IMR-90 (cell line): ENCODE results near the gene NAT8. TPM values are rescaled to one million over a fixed set of nuclear protein-coding genes. Genes with fewer than 3 reads are reported as not detected.

Experiments
- ATAC-seq: fragments of 200-7000 bp; cut with Tn5 transposase; 2 replicates; pipeline ENCODE4 v1.9.1; 2020; ENCODE audit warnings: low read depth, mild to moderate bottlenecking, moderate library complexity
- BruUV-seq: library from RNA; stranded (reverse); fragments of 400-500 nt; replicated peaks from 2 replicates; lab custom pipeline; 2021; lab: Mats Ljungman, UMichigan
- CTCF ChIA-PET: fragments of 300-600 bp; formaldehyde crosslinking; extraction: SDS; loops from one replicate; lab custom pipeline; 2021; ENCODE audit warnings: antibody characterized with exemption; lab: Yijun Ruan, JAX
- POLR2A ChIA-PET: fragments of 300-600 bp; sonication (Branson Sonifier 250); formaldehyde crosslinking; loops from one replicate; lab custom pipeline; 2022; ENCODE audit warnings: antibody characterized with exemption; ENCODE audit not compliant: unreplicated experiment; lab: Charles Lee
- DNase-seq: peaks from one replicate; pipeline ENCODE4 v3.0.0; 2013
- H2AFZ ChIP-seq: replicated peaks from 2 replicates; pipeline ENCODE3; 2013; ENCODE audit warnings: low read length, mild to moderate bottlenecking; ENCODE audit not compliant: poor library complexity
- H2AK5ac ChIP-seq: 2 replicates; pipeline ENCODE4 v1.6.1; 2013; ENCODE audit warnings: low read depth, low read length, inconsistent platforms
- H2AK9ac ChIP-seq: replicated peaks from 2 replicates; pipeline ENCODE3; 2013; ENCODE audit warnings: mild to moderate bottlenecking, low read depth, low read length, moderate library complexity; ENCODE audit not compliant: poor library complexity
- H2BK120ac ChIP-seq: 2 replicates; pipeline ENCODE4 v1.6.1; 2013; ENCODE audit warnings: low read depth, low read length, inconsistent platforms
- H2BK15ac ChIP-seq: 3 replicates; pipeline ENCODE4 v1.6.1; 2013; ENCODE audit warnings: low read depth, low read length, inconsistent platforms
- H2BK20ac ChIP-seq: 2 replicates; pipeline ENCODE4 v1.6.1; 2013; ENCODE audit warnings: low read depth, mild to moderate bottlenecking, inconsistent platforms, low read length, moderate library complexity
- H2BK5ac ChIP-seq: 2 replicates; pipeline ENCODE4 v1.6.1; 2013; ENCODE audit warnings: mild to moderate bottlenecking, low read depth, low read length, inconsistent platforms; ENCODE audit not compliant: poor library complexity, severe bottlenecking
- H3K14ac ChIP-seq: replicated peaks from 2 replicates; pipeline ENCODE4 v1.6.1; 2013; ENCODE audit warnings: low read depth, low read length, inconsistent platforms
- H3K18ac ChIP-seq: 2 replicates; pipeline ENCODE4 v1.6.1; 2013; ENCODE audit warnings: low read depth, low read length, control low read depth
- H3K23ac ChIP-seq: 2 replicates; pipeline ENCODE4 v1.6.1; 2013; ENCODE audit warnings: low read depth, low read length, inconsistent platforms
- H3K27ac ChIP-seq: 2 replicates; pipeline ENCODE4 v1.5.1; 2013; ENCODE audit warnings: mild to moderate bottlenecking, control low read depth, low read length; ENCODE audit not compliant: insufficient read depth
- H3K27me3 ChIP-seq: 2 replicates; pipeline ENCODE4 v1.6.1; 2013; ENCODE audit warnings: low read length; ENCODE audit not compliant: control insufficient read depth, insufficient read depth
- H3K36me3 ChIP-seq: 2 replicates; pipeline ENCODE4 v1.6.1; 2013; ENCODE audit warnings: low read length, mixed read lengths; ENCODE audit not compliant: control insufficient read depth, insufficient read depth
- H3K4ac ChIP-seq: 2 replicates; pipeline ENCODE4 v1.6.1; 2013; ENCODE audit warnings: low read depth, low read length, inconsistent platforms
- H3K4me1 ChIP-seq: 2 replicates; pipeline ENCODE4 v1.6.1; 2013; ENCODE audit warnings: low read length, mixed read lengths; ENCODE audit not compliant: control insufficient read depth, insufficient read depth
- H3K4me2 ChIP-seq: 2 replicates; pipeline ENCODE4 v1.6.1; 2013; ENCODE audit warnings: low read depth, mild to moderate bottlenecking, control low read depth, low read length, moderate library complexity
- H3K4me3 ChIP-seq: 2 replicates; pipeline ENCODE4 v1.5.1; 2013; ENCODE audit warnings: low read depth, mild to moderate bottlenecking, control low read depth, low read length, moderate library complexity; ENCODE audit not compliant: insufficient read depth
- H3K56ac ChIP-seq: 2 replicates; pipeline ENCODE4 v1.6.1; 2013; ENCODE audit warnings: low read length, inconsistent platforms; ENCODE audit not compliant: insufficient read depth; ENCODE audit errors: extremely low read depth
- H3K79me1 ChIP-seq, 2 experiments: 2 replicates each; pipeline ENCODE4 v1.6.1; 2013; ENCODE audit warnings: low read length in 2 of 2, inconsistent platforms in 1 of 2, low read depth in 1 of 2
- H3K9ac ChIP-seq: 2 replicates; pipeline ENCODE4 v1.6.1; 2013; ENCODE audit warnings: low read depth, low read length, control low read depth
- H3K9me1 ChIP-seq: 2 replicates; pipeline ENCODE4 v1.6.1; 2013; ENCODE audit warnings: low read length, inconsistent platforms; ENCODE audit not compliant: insufficient read depth
- H3K9me3 ChIP-seq: 2 replicates; pipeline ENCODE4 v1.6.1; 2013; ENCODE audit warnings: low read length; ENCODE audit not compliant: control insufficient read depth, insufficient read depth
- H4K20me1 ChIP-seq: 2 replicates; pipeline ENCODE4 v1.6.1; 2013; ENCODE audit warnings: low read length, inconsistent platforms; ENCODE audit not compliant: insufficient read depth
- H4K5ac ChIP-seq: 2 replicates; pipeline ENCODE4 v1.6.1; 2013; ENCODE audit warnings: mild to moderate bottlenecking, low read depth, low read length, control low read depth
- H4K8ac ChIP-seq, 2 experiments: 2 replicates each; pipeline ENCODE4 v1.6.1; 2013; ENCODE audit warnings: low read depth in 2 of 2, low read length in 2 of 2, control low read depth in 1 of 2, inconsistent platforms in 1 of 2
- H4K91ac ChIP-seq: 2 replicates; pipeline ENCODE4 v1.6.1; 2013; ENCODE audit warnings: low read depth, low read length, inconsistent platforms; ENCODE audit not compliant: insufficient read depth
- BHLHE40 ChIP-seq: fragments of 150-350 bp; IDR thresholded peaks from 2 replicates; pipeline ENCODE4 v1.6.1; 2016; ENCODE audit warnings: mild to moderate bottlenecking, low read depth, low read length
- CEBPB ChIP-seq: IDR thresholded peaks from 2 replicates; pipeline ENCODE4 v1.6.1; 2012; ENCODE audit warnings: low read depth, low read length, improper control_type of control experiment
- CHD1 ChIP-seq: IDR thresholded peaks from 2 replicates; pipeline ENCODE4 v1.6.1; 2012; ENCODE audit warnings: low read depth, low read length, improper control_type of control experiment
- CTCF ChIP-seq: conservative IDR thresholded peaks from 2 replicates; pipeline ENCODE4 v1.5.1; 2012; ENCODE audit warnings: mild to moderate bottlenecking, low read depth, low read length, improper control_type of control experiment
- ELK1 ChIP-seq: fragments of 150-350 bp; IDR thresholded peaks from 2 replicates; pipeline ENCODE4 v1.6.1; 2016; ENCODE audit warnings: low read depth, mild to moderate bottlenecking, low read length, moderate library complexity, borderline replicate concordance
- FOS ChIP-seq: fragments of 150-350 bp; IDR thresholded peaks from 2 replicates; pipeline ENCODE4 v1.6.1; 2016; ENCODE audit warnings: low read depth, low read length
- MAFK ChIP-seq: IDR thresholded peaks from 2 replicates; pipeline ENCODE4 v1.6.1; 2012; ENCODE audit warnings: low read depth, low read length, improper control_type of control experiment
- MAZ ChIP-seq: IDR thresholded peaks from 2 replicates; pipeline ENCODE4 v1.6.1; 2012; ENCODE audit warnings: low read depth, mild to moderate bottlenecking, low read length, improper control_type of control experiment, moderate library complexity, borderline replicate concordance
- MXI1 ChIP-seq: IDR thresholded peaks from 2 replicates; pipeline ENCODE4 v1.6.1; 2012; ENCODE audit warnings: low read depth, mild to moderate bottlenecking, low read length, moderate library complexity, borderline replicate concordance
- NFE2L2 ChIP-seq: fragments of 150-350 bp; IDR thresholded peaks from 2 replicates; pipeline ENCODE4 v1.6.1; 2016; ENCODE audit warnings: low read depth, mild to moderate bottlenecking, low read length
- POLR2A ChIP-seq: IDR thresholded peaks from 2 replicates; pipeline ENCODE4 v1.6.1; 2012; ENCODE audit warnings: mild to moderate bottlenecking, low read depth, low read length
- RAD21 ChIP-seq: IDR thresholded peaks from 2 replicates; pipeline ENCODE4 v1.6.1; 2012; ENCODE audit warnings: low read length, improper control_type of control experiment
- RCOR1 ChIP-seq: IDR thresholded peaks from 2 replicates; pipeline ENCODE4 v1.6.1; 2012; ENCODE audit warnings: mild to moderate bottlenecking, low read length, improper control_type of control experiment; ENCODE audit not compliant: insufficient replicate concordance
- RFX5 ChIP-seq: IDR thresholded peaks from 2 replicates; pipeline ENCODE4 v1.8.0; 2012; ENCODE audit warnings: low read depth, mild to moderate bottlenecking, low read length, moderate library complexity
- SMC3 ChIP-seq: fragments of 150-350 bp; IDR thresholded peaks from 2 replicates; pipeline ENCODE4 v1.6.1; 2016; ENCODE audit warnings: low read depth, mild to moderate bottlenecking, antibody characterized with exemption, low read length, moderate library complexity
- USF2 ChIP-seq: fragments of 150-350 bp; IDR thresholded peaks from 2 replicates; pipeline ENCODE4 v1.6.1; 2017; ENCODE audit warnings: mild to moderate bottlenecking, antibody characterized with exemption, low read length, low read depth
- WGBS, 2 experiments: methylation state at CpG; one replicate each; pipeline versions ENCODE4 v1.1.5 to v1.1.7; 2013; ENCODE audit warnings: missing lambda C conversion rate in 2 of 2; ENCODE audit not compliant: insufficient read length in 1 of 2; ENCODE audit errors: extremely low coverage in 2 of 2; 5-methylcytosine and 5-hydroxymethylcytosine counted together
- dilution Hi-C: fragments of 300-500 bp; cut with HindIII; formaldehyde crosslinking; loops from one replicate; pipeline ENCODE4 v1.14.3; 2018; ENCODE audit warnings: low sequenced_read_pairs; ENCODE audit not compliant: unreplicated experiment
- in situ Hi-C: fragments of 300-500 bp; cut with MboI; formaldehyde crosslinking; loops from 3 replicates; pipeline ENCODE4 v1.14.3; 2019; ENCODE audit warnings: low sequenced_read_pairs, inconsistent platforms, mixed read lengths
- intact Hi-C: fragments of 100-400 bp; cut with micrococcal nuclease; formaldehyde crosslinking; loops from 2 replicates; pipeline ENCODE4 v1.10.0; 2022
- polyA plus RNA-seq, 3 experiments: library from polyadenylated mRNA; depleted of rRNA; stranded (reverse); fragments of >200 nt; gene quantifications; 2 replicates each; pipeline ENCODE4 v1.2.3, GENCODE V29; 2012; ENCODE audit warnings: low replicate concordance in 1 of 3
- total RNA-seq: library from RNA; depleted of rRNA; stranded (reverse); fragments of >200 nt; gene quantifications from 2 replicates; pipeline ENCODE4 v1.2.3, GENCODE V29; 2012

NAT8 gene
- total and polyA plus RNA-seq, 2 of the 4 experiments (the other 2 are of a cell fraction) = not detected

- Histone ChIP-seq H3K9me3 (no peaks in the 10 kb centered on the region), H3K9ac (no peak overlapping the region), H3K4ac (no peak overlapping the region), H2BK5ac (no peak overlapping the region), H2AK9ac (no peak overlapping the region), H3K36me3 (no peaks in the 10 kb centered on the region), H2BK20ac (no peak overlapping the region), H3K27ac (no peak overlapping the region), H3K4me3 (no peak overlapping the region), H3K4me1 (no peaks in the 10 kb centered on the region), H3K18ac (no peak overlapping the region), H4K5ac (no peak overlapping the region), H3K9me1 (no peaks in the 10 kb centered on the region), H4K8ac (no peak overlapping the region), H3K14ac (no peak overlapping the region), H4K91ac (no peak overlapping the region), H2BK120ac (no peak overlapping the region), H3K56ac (no peak overlapping the region), H2AK5ac (no peak overlapping the region), H4K20me1 (no peaks in the 10 kb centered on the region), H3K79me1 (no peaks in the 10 kb centered on the region), H3K27me3 (peaks cover 3% of the 10 kb centered on the region; the same call in 1 of the 2 replicates), H3K23ac (no peak overlapping the region), H2AFZ (no peak overlapping the region), H3K4me2 (no peak overlapping the region), H2BK15ac (no peak overlapping the region)
- BruUV-seq = no TSS peak
- ATAC-seq (no peak), DNase-seq (no peak)
- CTCF ChIA-PET = no interaction called here
- TF ChIP-seq RAD21 = no peak
- no peak for TF ChIP-seq BHLHE40
- TF ChIP-seq RFX5 = no peak
- no peak for TF ChIP-seq CTCF
- TF ChIP-seq CHD1 = no peak
- TF ChIP-seq SMC3 = no peak
- no peak for TF ChIP-seq MXI1
- TF ChIP-seq MAFK = no peak
- TF ChIP-seq FOS = no peak
- TF ChIP-seq USF2 = no peak
- no peak for TF ChIP-seq NFE2L2
- TF ChIP-seq POLR2A = no peak
- TF ChIP-seq MAZ = no peak
- no peak for TF ChIP-seq ELK1
- TF ChIP-seq CEBPB = no peak
- no peak for TF ChIP-seq RCOR1
- no CpG with 5 or more reads among the region's 3 CpGs for WGBS, 2 experiments
- POLR2A ChIA-PET = no interaction called here
- dilution Hi-C loops (no loop called here), in situ Hi-C loops (no loop called here), intact Hi-C loops (no loop called here)
Observed at GRCh38 chr2:73652348-73652747, 10.1 kb upstream of the NAT8 start.
